GM21367 (cell line): ENCODE data around the gene PPP1R36.
"Not testable (repeated sequence)": the region's sequence is repeated elsewhere in the genome, so short reads cannot be mapped to it uniquely, and the experiment has no call there.

Experiments
- ATAC-seq: cut with Tn5 transposase; IDR thresholded peaks from one replicate; pipeline ENCODE4 v1.9.1; 2021; ENCODE audit not compliant: unreplicated experiment

Gene PPP1R36

GRCh38 chr14:64562436-64562835, 12.7 kb downstream of the PPP1R36 start:
- no peak for ATAC-seq

- no peak for ATAC-seq
Measured at GRCh38 chr14:64563696-64564095, 13.9 kb downstream of the PPP1R36 start.

- ATAC-seq = no peak
Measured at GRCh38 chr14:64566651-64567122, 16.9 kb downstream of the PPP1R36 start.

- no peak for ATAC-seq
Measured at GRCh38 chr14:64569138-64569631, 19.4 kb downstream of the PPP1R36 start.

GRCh38 chr14:64569646-64570045, 19.9 kb downstream of the PPP1R36 start:
- ATAC-seq = not testable (repeated sequence)

GRCh38 chr14:64572386-64573104, 22.8 kb downstream of the PPP1R36 start:
- ATAC-seq = no peak

GRCh38 chr14:64573109-64573508, 23.3 kb downstream of the PPP1R36 start:
- no peak for ATAC-seq

GRCh38 chr14:64574371-64575107, 24.8 kb downstream of the PPP1R36 start:
- ATAC-seq = no peak

- ATAC-seq = no peak
Measured at GRCh38 chr14:64577211-64577610, 27.4 kb downstream of the PPP1R36 start.

GRCh38 chr14:64580467-64580866, 30.7 kb downstream of the PPP1R36 start:
- no peak for ATAC-seq

GRCh38 chr14:64581363-64581762, 31.6 kb downstream of the PPP1R36 start:
- no peak for ATAC-seq

- no peak for ATAC-seq
Measured at GRCh38 chr14:64581817-64582216, 32.1 kb downstream of the PPP1R36 start.

- no peak for ATAC-seq
Measured at GRCh38 chr14:64584190-64584589, 34.4 kb downstream of the PPP1R36 start.

- ATAC-seq = no peak
Measured at GRCh38 chr14:64591809-64592208, 42.0 kb downstream of the PPP1R36 start.

GRCh38 chr14:64594438-64594837, 44.7 kb downstream of the PPP1R36 start:
- ATAC-seq = no peak

GRCh38 chr14:64598404-64598803, 48.6 kb downstream of the PPP1R36 start:
- ATAC-seq = no peak

GRCh38 chr14:64601571-64601970, 51.8 kb downstream of the PPP1R36 start:
- no peak for ATAC-seq

- no peak for ATAC-seq
Measured at GRCh38 chr14:64602826-64603225, 53.1 kb downstream of the PPP1R36 start.

GRCh38 chr14:64604001-64604400, 54.2 kb downstream of the PPP1R36 start:
- ATAC-seq = no peak

GRCh38 chr14:64604881-64605280, 55.1 kb downstream of the PPP1R36 start:
- no peak for ATAC-seq

- ATAC-seq = no peak
Measured at GRCh38 chr14:64605926-64606685, 56.3 kb downstream of the PPP1R36 start.
